ENCODE measurements around the gene FNDC5. TPM values are rescaled to one million over a fixed set of nuclear protein-coding genes. Genes with fewer than 3 reads are reported as not detected.

The FNDC5 gene
- polyA plus RNA-seq, 1 donor from 2014 or later = 21.6 TPM

DNA sequence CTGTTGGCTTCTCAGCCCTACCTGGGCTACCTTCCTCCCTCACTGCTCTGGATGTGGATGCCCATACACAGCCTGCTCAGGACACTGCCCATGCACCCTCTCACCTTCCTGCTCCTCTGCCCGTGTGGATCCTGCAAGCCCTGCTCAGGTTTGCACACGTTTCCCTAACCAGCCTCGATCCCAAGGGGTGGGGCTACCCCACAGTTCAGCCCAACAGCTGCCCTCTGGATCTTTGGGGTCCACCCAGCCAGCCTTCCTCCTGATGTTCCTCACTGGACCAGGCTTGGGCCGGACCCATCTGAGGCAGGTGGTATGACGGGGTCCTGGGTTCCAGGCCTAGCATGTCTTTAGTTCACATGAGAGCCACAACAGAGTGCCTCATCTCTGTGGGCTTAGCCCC, 25.7 kb upstream of the FNDC5 start:
- Histone ChIP-seq H4K20me1 (ENCODE audit: insufficient read depth) (no peaks in the 10 kb centered on the region), H3K79me2 (replicated peaks; ENCODE audit: insufficient read depth, low read length) (no peaks in the 10 kb centered on the region), H3K4me3 (ENCODE audit: low read length) (no peak overlapping the region), H2AFZ (ENCODE audit: low read depth, low read length) (no peak overlapping the region), H3F3A (ENCODE audit: insufficient read depth, low read length, poor library complexity, severe bottlenecking) (no peaks in the 10 kb centered on the region), H3K9me3 (ENCODE audit: low read length) (no peaks in the 10 kb centered on the region), H3K27me3 (ENCODE audit: insufficient read depth, low read depth, low read length) (peaks cover 34% of the 10 kb centered on the region), H3K9me2 (ENCODE audit: insufficient read depth, low read length) (no peaks in the 10 kb centered on the region), H3K9ac (ENCODE audit: low read length) (no peak overlapping the region), H3K36me3 (ENCODE audit: insufficient read depth, low read length) (no peaks in the 10 kb centered on the region), H3K4me2 (ENCODE audit: low read length) (no peak overlapping the region), H3K27ac (ENCODE audit: low read length) (no peak overlapping the region)
- no peak for TF ChIP-seq MXI1 (conservative IDR thresholded peaks at IDR 0.05; ENCODE audit: poor library complexity, severe bottlenecking)
- TF ChIP-seq EZH2 (IDR thresholded peaks at IDR 0.05; ENCODE audit: borderline replicate concordance, insufficient read depth, low read length, poor library complexity, severe bottlenecking) = no peak
- TF ChIP-seq SMC3 (conservative IDR thresholded peaks at IDR 0.05; ENCODE audit: poor library complexity) = no peak
- TF ChIP-seq RAD21 (conservative IDR thresholded peaks at IDR 0.05) = no peak
- no peak for TF ChIP-seq POLR2AphosphoS5 (IDR thresholded peaks at IDR 0.05)
- no peak for TF ChIP-seq CTCF (IDR thresholded peaks at IDR 0.05; ENCODE audit: poor library complexity, severe bottlenecking)
- no peak for TF ChIP-seq REST (IDR thresholded peaks at IDR 0.05; ENCODE audit: borderline replicate concordance)
- TF ChIP-seq TAF1 (IDR thresholded peaks at IDR 0.05; ENCODE audit: low read depth) = no peak
- no peak for TF ChIP-seq EP300 (conservative IDR thresholded peaks at IDR 0.05; ENCODE audit: poor library complexity, severe bottlenecking)

DNA sequence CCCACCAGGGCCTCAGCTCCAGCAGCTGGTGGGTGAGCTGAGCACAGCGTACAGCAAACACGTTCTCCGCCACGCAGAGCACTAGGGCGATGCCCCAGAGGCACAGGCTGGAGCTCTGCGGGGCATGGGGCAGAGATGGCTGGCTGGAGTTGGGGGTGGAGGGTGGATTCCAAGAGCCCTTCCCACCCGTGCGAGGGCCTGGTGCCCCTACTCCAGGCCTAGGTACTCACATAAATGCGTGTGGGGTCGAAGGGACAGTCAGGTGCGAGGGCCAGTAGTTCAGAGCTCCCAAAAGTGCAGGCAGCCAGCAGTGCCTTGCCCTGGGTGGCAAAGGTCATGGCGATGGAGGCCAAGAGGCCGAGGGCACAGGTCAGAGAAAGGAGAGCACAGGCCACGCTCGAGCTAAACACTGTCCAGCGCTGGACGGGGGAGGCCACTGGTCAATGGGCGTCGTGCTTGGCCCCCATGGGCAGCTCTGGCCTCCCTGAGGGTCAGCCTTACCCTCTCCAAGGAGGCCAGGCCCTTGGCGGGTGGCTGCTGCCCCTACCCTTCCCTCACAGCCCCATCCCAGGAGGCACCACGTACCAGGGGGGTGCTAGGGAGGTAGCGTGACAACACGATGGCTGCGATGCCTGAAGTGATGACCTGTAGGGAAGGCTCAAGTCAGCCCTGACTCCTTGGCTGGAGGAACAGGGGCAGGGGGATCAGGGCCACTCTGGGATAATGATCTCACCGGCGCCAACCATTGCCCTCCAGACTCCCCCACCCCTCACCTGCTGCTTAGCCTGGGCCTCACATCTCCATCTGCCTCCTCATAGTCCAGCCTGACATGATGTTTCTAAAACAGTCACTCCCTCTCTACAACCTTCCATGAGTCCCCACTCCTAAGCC, 24.9 kb upstream of the FNDC5 start:
- no peaks in the 10 kb centered on the region for H4K20me1 ChIP-seq (ENCODE audit: insufficient read depth)
- H3K4me2 ChIP-seq (ENCODE audit: low read length) = no peak overlapping the region
- H2AFZ ChIP-seq (ENCODE audit: low read depth, low read length) = no peak overlapping the region
- TF ChIP-seq EZH2 (IDR thresholded peaks at IDR 0.05; ENCODE audit: borderline replicate concordance, insufficient read depth, low read length, poor library complexity, severe bottlenecking) (no peak), EP300 (conservative IDR thresholded peaks at IDR 0.05; ENCODE audit: poor library complexity, severe bottlenecking) (no peak), POLR2AphosphoS5 (IDR thresholded peaks at IDR 0.05) (no peak), SMC3 (conservative IDR thresholded peaks at IDR 0.05; ENCODE audit: poor library complexity) (no peak), TAF1 (IDR thresholded peaks at IDR 0.05; ENCODE audit: low read depth) (no peak), MXI1 (conservative IDR thresholded peaks at IDR 0.05; ENCODE audit: poor library complexity, severe bottlenecking) (no peak), CTCF (IDR thresholded peaks at IDR 0.05; ENCODE audit: poor library complexity, severe bottlenecking) (no peak), RAD21 (conservative IDR thresholded peaks at IDR 0.05) (no peak)
- no peaks in the 10 kb centered on the region for H3K9me3 ChIP-seq (ENCODE audit: low read length)
- H3K27me3 ChIP-seq (ENCODE audit: insufficient read depth, low read depth, low read length) = peaks cover 27% of the 10 kb centered on the region
- H3K9me2 ChIP-seq (ENCODE audit: insufficient read depth, low read length) = no peaks in the 10 kb centered on the region
- no peak overlapping the region for H3K4me3 ChIP-seq (ENCODE audit: low read length)
- no peaks in the 10 kb centered on the region for H3K79me2 ChIP-seq (replicated peaks; ENCODE audit: insufficient read depth, low read length)
- no peaks in the 10 kb centered on the region for H3K36me3 ChIP-seq (ENCODE audit: insufficient read depth, low read length)
- H3F3A ChIP-seq (ENCODE audit: insufficient read depth, low read length, poor library complexity, severe bottlenecking) = no peaks in the 10 kb centered on the region
- no peak overlapping the region for H3K27ac ChIP-seq (ENCODE audit: low read length)
- no peak overlapping the region for H3K9ac ChIP-seq (ENCODE audit: low read length)

Data from neural cell (in vitro differentiated cells).